Heart right ventricle (tissue), 16 donors: Measurements from ENCODE around the gene NSF. TPM values are rescaled to one million over a fixed set of nuclear protein-coding genes. Genes with fewer than 3 reads are reported as not detected.

ENCODE experiments used
- ATAC-seq, 8 donors: fragments of 200-7000 bp; cut with Tn5 transposase; one replicate each; pipeline ENCODE4 v1.9.1; 2020; ENCODE audit warnings: mild to moderate bottlenecking in 8 of 8, moderate library complexity in 8 of 8, moderate number of reproducible peaks in 1 of 8
- DNase-seq, 2 donors: peaks; one replicate each; pipeline ENCODE4 v3.0.0-alpha.2; 2020
- H3K27ac ChIP-seq, 10 donors: fragments of 200-600 bp; sonication (generic) in 2 of 10; one replicate each; pipeline versions ENCODE4 v1.5.0 to v1.8.0; 2020 to 2022; ENCODE audit warnings: mild to moderate bottlenecking in 3 of 10
- H3K27me3 ChIP-seq, 7 donors: fragments of 200-600 bp; one replicate each; pipeline ENCODE4 v1.8.0; 2021 to 2022; ENCODE audit warnings: mild to moderate bottlenecking in 2 of 7
- H3K36me3 ChIP-seq, 9 donors: fragments of 200-600 bp; sonication (generic) in 1 of 9; one replicate each; pipeline versions ENCODE4 v1.5.0 to v1.8.0; 2020 to 2022; ENCODE audit warnings: mild to moderate bottlenecking in 2 of 9
- H3K4me1 ChIP-seq, 9 donors: fragments of 200-600 bp; sonication (generic) in 1 of 9; one replicate each; pipeline versions ENCODE4 v1.5.0 to v1.8.0; 2020 to 2022; ENCODE audit warnings: mild to moderate bottlenecking in 4 of 9
- H3K4me3 ChIP-seq, 10 donors: fragments of 200-600 bp; sonication (generic) in 2 of 10; one replicate each; pipeline versions ENCODE4 v1.5.0 to v1.8.0; 2020 to 2022; ENCODE audit warnings: mild to moderate bottlenecking in 7 of 10, moderate library complexity in 2 of 10
- H3K9me3 ChIP-seq, 11 donors: fragments of 200-600 bp in 10 of 11; sonication (generic) in 2 of 11; one replicate each; pipeline versions ENCODE4 v1.5.0 to v1.8.0; 2013 to 2022; ENCODE audit warnings: mild to moderate bottlenecking in 2 of 11, control low read depth in 1 of 11, moderate library complexity in 1 of 11
- CTCF ChIP-seq, 9 donors: fragments of 200-600 bp; sonication (generic) in 2 of 9; IDR thresholded peaks; one replicate each; pipeline versions ENCODE4 v1.5.0 to v1.8.0; 2021 to 2022; ENCODE audit warnings: antibody characterized with exemption in 9 of 9, mild to moderate bottlenecking in 5 of 9, moderate library complexity in 1 of 9
- whole genome bisulfite sequencing, 2 donors: extraction: QIAGEN DNeasy Blood & Tissue Kit; methylation state at CpG; one replicate each; pipeline ENCODE4 v1.1.7; 2013; ENCODE audit warnings: inconsistent platforms in 1 of 2; 5-methylcytosine and 5-hydroxymethylcytosine counted together
- intact Hi-C, 10 donors: fragments of 100-400 bp; cut with DNase I; formaldehyde crosslinking; loops; one replicate each; pipeline versions ENCODE4 v1.11.1 to v1.14.2; 2022
- polyA plus RNA-seq, 2 donors: library from polyadenylated mRNA; stranded (reverse); fragments of 200-250 nt; gene quantifications; one replicate each; pipeline ENCODE4 v1.2.3, GENCODE V29; 2013
- total RNA-seq, 10 donors: library from RNA; stranded (reverse); fragmentation: NEBNext Ultra II Directional in 3 of 10; extraction: Animal tissue kit (Norgen Biotek cat#: 25700) in 3 of 10; gene quantifications; one replicate each; pipeline versions ENCODE4 v1.2.1 to v1.2.4, GENCODE V29; 2021 to 2023
- donor health status: Arrhythmogenic right ventricular cardiomyopathy.
- donor health status: ischemic (EF 13 %, LVEDD 7.1; RV severe dilation, severe dysfunction).
- donor health status: healthy with polysubstance abuse.
- donor health status: DM: no; HTN: yes; CAD: no.
- donor health status: DM: no; HTN: no; CAD: no.
- donor health status: ischemic (EF 25% LVEDD 6.9; RV normal size, moderate dysfunction).
- donor health status: ischemic (EF 25% LVEDD 5.7; RV mildly dilated, moderate dysfunction).
- donor health status: healthy.
- donor health status: DM: yes; HTN: yes; CAD: no.
- donor health status: Ischemic cardiomyopathy.
- donor health status: ischemic (EF 35%, LVEDD 5.7; RV mildly dilated, moderate dysfunction).
- donor health status: nonischemic (EF 11% LVEDD 7.7; RV severe dilation, severe dysfunction).
- donor health status: DM: yes; HTN: yes; CAD: no.
- donor health status: PGD.
- donor health status: ischemic (EF 29% LVEDD 5.4; RV normal size, mild dysfunction).
- donor health status: nonischemic (EF 23%, LVEDD 6.1; RV moderate dilation, normal function).

NSF gene
- total and polyA plus RNA-seq, 12 donors, result 4.5 to 28.0 (median 19.6) TPM

- H3K27me3 ChIP-seq, result peaks cover 0 to 22% (median 12%) of the 10 kb centered on the region in 7 donors
- intact Hi-C loops, result loop anchor here in 1 of 10 donors (10.0 kb wide), 1 partner anchor 56 kb away; no protein-coding TSS in a partner anchor
- H3K36me3 ChIP-seq, result no peaks in the 10 kb centered on the region
- no peak overlapping the region for H3K27ac ChIP-seq
- ATAC-seq, result no peak
- H3K4me3 ChIP-seq, result no peak overlapping the region
- DNase-seq, result no peak
- H3K4me1 ChIP-seq, result no peaks in the 10 kb centered on the region
- no peaks in the 10 kb centered on the region for H3K9me3 ChIP-seq
- 94 to 95% methylated on average over 4 of the region's 4 CpGs for WGBS, 2 donors
- TF ChIP-seq CTCF (IDR thresholded peaks at IDR 0.05), result no peak
These were observed 210.1 kb downstream of the NSF start for GRCh38 chr17:46800573-46800972.

- peaks cover 0 to 26% (median 0%) of the 10 kb centered on the region in 7 donors for H3K27me3 ChIP-seq
- no peak for ATAC-seq
- DNase-seq, result no peak
- no peak overlapping the region for H3K27ac ChIP-seq
- H3K4me3 ChIP-seq, result no peak overlapping the region
- TF ChIP-seq CTCF (IDR thresholded peaks at IDR 0.05), result no peak
- WGBS, 2 donors, result 77 to 90% methylated on average over 7 of the region's 7 CpGs
- intact Hi-C loops, result loop anchor here in 1 of 10 donors (10.0 kb wide), 1 partner anchor 58 kb away; no protein-coding TSS in a partner anchor
- H3K9me3 ChIP-seq, result no peaks in the 10 kb centered on the region
- H3K4me1 ChIP-seq, result no peaks in the 10 kb centered on the region
- H3K36me3 ChIP-seq, result no peaks in the 10 kb centered on the region
These were observed 212.3 kb downstream of the NSF start for GRCh38 chr17:46802800-46803199.

- H3K4me1 ChIP-seq, result no peaks in the 10 kb centered on the region
- no peaks in the 10 kb centered on the region for H3K9me3 ChIP-seq
- no peak for TF ChIP-seq CTCF (IDR thresholded peaks at IDR 0.05)
- no peaks in the 10 kb centered on the region for H3K36me3 ChIP-seq
- WGBS, 2 donors, result 90 to 93% methylated on average over 5 of the region's 5 CpGs
- intact Hi-C loops, result loop anchor here in 1 of 10 donors (10.0 kb wide), 1 partner anchor 59 kb away; no protein-coding TSS in a partner anchor
- no peak overlapping the region for H3K4me3 ChIP-seq
- ATAC-seq, result no peak
- peaks cover 0 to 28% (median 0%) of the 10 kb centered on the region in 7 donors for H3K27me3 ChIP-seq
- DNase-seq, result no peak
- H3K27ac ChIP-seq, result no peak overlapping the region
These were observed 213.1 kb downstream of the NSF start for GRCh38 chr17:46803544-46803943.

- no peak for TF ChIP-seq CTCF (IDR thresholded peaks at IDR 0.05)
- ATAC-seq, result no peak
- Histone ChIP-seq H3K27ac (no peak overlapping the region), H3K4me3 (no peak overlapping the region), H3K9me3 (no peaks in the 10 kb centered on the region), H3K36me3 (no peaks in the 10 kb centered on the region), H3K4me1 (no peaks in the 10 kb centered on the region), H3K27me3 (peaks cover 0 to 24% (median 0%) of the 10 kb centered on the region in 7 donors)
- no peak for DNase-seq
- WGBS, 2 donors, result 89 to 91% methylated on average over 6 of the region's 6 CpGs
- intact Hi-C loops, result loop anchor here in 1 of 10 donors (10.0 kb wide), 1 partner anchor 61 kb away; no protein-coding TSS in a partner anchor
These were observed 215.3 kb downstream of the NSF start for GRCh38 chr17:46805771-46806170.

Other genes starting within 250 kb of the NSF start
- gene ARL17B, start 228.9 kb upstream of the NSF start, total RNA-seq, result 10 to 100 TPM in 2 of 10 donors, 1 to 10 TPM in 8; 3.6 to 16.0 (median 8.5) TPM
- 1 to 10 TPM; 5.5 to 7.5 TPM for gene ARL17B, start 228.9 kb upstream of the NSF start, polyA plus RNA-seq
- gene LRRC37A2, start 78.2 kb upstream of the NSF start, total RNA-seq, result 1 to 10 TPM; 1.9 to 9.4 (median 5.7) TPM
- gene LRRC37A2, start 78.2 kb upstream of the NSF start, polyA plus RNA-seq, result 1 to 10 TPM; 1.3 to 6.5 TPM
- 10 to 100 TPM in 2 of 10 donors, 1 to 10 TPM in 8; 5.5 to 13.0 (median 7.7) TPM for gene ARL17A, start 11.0 kb upstream of the NSF start, total RNA-seq
- 1 to 10 TPM; 1.8 to 6.0 TPM for gene ARL17A, start 11.0 kb upstream of the NSF start, polyA plus RNA-seq
- gene WNT3, start 228.0 kb downstream of the NSF start, total RNA-seq, result 1 to 10 TPM in 6 of 10 donors, under 1 TPM in 4; 0.83 to 3.7 (median 1.5) TPM
- gene WNT3, start 228.0 kb downstream of the NSF start, polyA plus RNA-seq, result under 1 TPM; 0.66 to 0.72 TPM